ENCODE results near the gene TMEM242. TPM values are rescaled to one million over a fixed set of nuclear protein-coding genes. Genes with fewer than 3 reads are reported as not detected.

Gene TMEM242
- total and polyA plus RNA-seq, 7 donors, result 1.8 to 10.0 (median 6.9) TPM

GRCh38 chr6:157284738-157285421, 38.4 kb downstream of the TMEM242 start:
- no peak overlapping the region for H3K4me3 ChIP-seq
- no peaks in the 10 kb centered on the region for H3K27me3 ChIP-seq
- 65 to 77% methylated on average over 14 of the region's 14 CpGs for WGBS, 2 donors
- TF ChIP-seq, protein P1, sequence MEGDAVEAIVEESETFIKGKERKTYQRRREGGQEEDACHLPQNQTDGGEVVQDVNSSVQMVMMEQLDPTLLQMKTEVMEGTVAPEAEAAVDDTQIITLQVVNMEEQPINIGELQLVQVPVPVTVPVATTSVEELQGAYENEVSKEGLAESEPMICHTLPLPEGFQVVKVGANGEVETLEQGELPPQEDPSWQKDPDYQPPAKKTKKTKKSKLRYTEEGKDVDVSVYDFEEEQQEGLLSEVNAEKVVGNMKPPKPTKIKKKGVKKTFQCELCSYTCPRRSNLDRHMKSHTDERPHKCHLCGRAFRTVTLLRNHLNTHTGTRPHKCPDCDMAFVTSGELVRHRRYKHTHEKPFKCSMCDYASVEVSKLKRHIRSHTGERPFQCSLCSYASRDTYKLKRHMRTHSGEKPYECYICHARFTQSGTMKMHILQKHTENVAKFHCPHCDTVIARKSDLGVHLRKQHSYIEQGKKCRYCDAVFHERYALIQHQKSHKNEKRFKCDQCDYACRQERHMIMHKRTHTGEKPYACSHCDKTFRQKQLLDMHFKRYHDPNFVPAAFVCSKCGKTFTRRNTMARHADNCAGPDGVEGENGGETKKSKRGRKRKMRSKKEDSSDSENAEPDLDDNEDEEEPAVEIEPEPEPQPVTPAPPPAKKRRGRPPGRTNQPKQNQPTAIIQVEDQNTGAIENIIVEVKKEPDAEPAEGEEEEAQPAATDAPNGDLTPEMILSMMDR (IDR thresholded peaks at IDR 0.05), result no peak
- TF ChIP-seq EP300 (IDR thresholded peaks at IDR 0.05) (no peak), POLR2AphosphoS5 (IDR thresholded peaks at IDR 0.05) (no peak), POLR2A (IDR thresholded peaks at IDR 0.05) (no peak)
- H3K4me1 ChIP-seq, result no peaks in the 10 kb centered on the region
- H3K9me3 ChIP-seq, result no peaks in the 10 kb centered on the region
- no peak for DNase-seq
- H3K27ac ChIP-seq, result no peak overlapping the region
- H3K36me3 ChIP-seq, result peaks cover 0 to 17% (median 2%) of the 10 kb centered on the region in 4 donors
- intact Hi-C loops (cut with DNase I), result no loop called here

GRCh38 chr6:157283900-157284737, 39.2 kb downstream of the TMEM242 start:
- Histone ChIP-seq H3K27me3 (no peaks in the 10 kb centered on the region), H3K4me1 (no peaks in the 10 kb centered on the region), H3K27ac (no peak overlapping the region), H3K4me3 (no peak overlapping the region), H3K36me3 (peaks cover 0 to 11% (median 0%) of the 10 kb centered on the region in 4 donors), H3K9me3 (no peaks in the 10 kb centered on the region)
- TF ChIP-seq, protein P1 (IDR thresholded peaks at IDR 0.05), result no peak
- TF ChIP-seq POLR2AphosphoS5 (IDR thresholded peaks at IDR 0.05), result no peak
- TF ChIP-seq EP300 (IDR thresholded peaks at IDR 0.05), result no peak
- no peak for TF ChIP-seq POLR2A (IDR thresholded peaks at IDR 0.05)
- WGBS, 2 donors, result 84 to 91% methylated on average over 11 of the region's 13 CpGs
- intact Hi-C loops (cut with DNase I), result no loop called here
- no peak for DNase-seq

GRCh38 chr6:157283330-157283898, 39.9 kb downstream of the TMEM242 start:
- DNase-seq, result no peak
- no peaks in the 10 kb centered on the region for H3K27me3 ChIP-seq
- 40 to 75% methylated on average over 7 of the region's 8 CpGs for WGBS, 2 donors

DNA sequence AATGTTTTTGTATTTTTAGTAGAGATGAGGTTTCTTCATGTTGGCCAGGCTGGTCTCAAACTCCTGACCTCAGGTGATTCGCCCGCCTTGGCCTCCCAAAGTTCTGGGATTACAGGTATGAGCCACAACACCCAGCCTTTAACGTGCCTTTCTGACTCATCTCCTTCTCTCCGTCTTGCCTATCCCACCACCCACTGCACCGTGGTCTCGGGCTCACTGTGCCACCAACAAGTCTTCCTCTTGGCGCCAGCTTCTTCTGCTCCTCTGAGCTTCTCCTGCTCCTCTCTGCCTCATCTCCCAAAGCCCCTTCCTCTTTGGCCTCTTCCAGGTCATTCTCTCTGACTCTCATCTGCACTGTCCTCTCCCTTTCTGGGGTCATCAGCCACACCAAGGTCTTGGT, 41.0 kb downstream of the TMEM242 start:
- no peak for DNase-seq
- intact Hi-C loops (cut with DNase I), result no loop called here
- Histone ChIP-seq H3K27ac (no peak overlapping the region), H3K36me3 (no peaks in the 10 kb centered on the region), H3K4me1 (no peaks in the 10 kb centered on the region), H3K27me3 (no peaks in the 10 kb centered on the region), H3K9me3 (no peaks in the 10 kb centered on the region), H3K4me3 (no peak overlapping the region)
- 88 to 89% methylated on average over 7 of the region's 7 CpGs for WGBS, 2 donors
- no peak for TF ChIP-seq EP300 (IDR thresholded peaks at IDR 0.05)
- TF ChIP-seq, protein P1 (IDR thresholded peaks at IDR 0.05), result no peak
- TF ChIP-seq POLR2A (IDR thresholded peaks at IDR 0.05), result no peak
- TF ChIP-seq POLR2AphosphoS5 (IDR thresholded peaks at IDR 0.05), result no peak

More at GRCh38 chr6:157283330-157283898, 39.9 kb downstream of the TMEM242 start:
- Histone ChIP-seq H3K27ac (no peak overlapping the region), H3K36me3 (peaks cover 0 to 5% (median 0%) of the 10 kb centered on the region in 4 donors), H3K4me3 (no peak overlapping the region), H3K4me1 (no peaks in the 10 kb centered on the region), H3K9me3 (no peaks in the 10 kb centered on the region)
- intact Hi-C loops (cut with DNase I), result no loop called here
- TF ChIP-seq EP300 (IDR thresholded peaks at IDR 0.05), result no peak
- TF ChIP-seq POLR2A (IDR thresholded peaks at IDR 0.05), result no peak
- TF ChIP-seq, protein P1 (IDR thresholded peaks at IDR 0.05), result no peak
- TF ChIP-seq POLR2AphosphoS5 (IDR thresholded peaks at IDR 0.05), result no peak
